GM12891 (cell line): ENCODE data around the gene TNS1.

Experiments used
- DNase-seq: peaks from one replicate; pipeline ENCODE4 v3.0.0; 2011; ENCODE audit warnings: low spot score; ENCODE audit not compliant: insufficient read length
- FAIRE-seq: peaks from 2 replicates; lab custom pipeline; 2011; peaks lifted over from hg19 to GRCh38; lab: Jason Lieb, UNC
- PAX5 ChIP-seq: IDR thresholded peaks from 2 replicates; pipeline ENCODE4 v1.6.1; 2011; ENCODE audit warnings: low read length, moderate library complexity, mild to moderate bottlenecking; ENCODE audit not compliant: insufficient read depth, severe bottlenecking
- POLR2A ChIP-seq: IDR thresholded peaks from 2 replicates; pipeline ENCODE4 v1.6.1; 2011; ENCODE audit warnings: low read depth, low read length, control low read depth
- POLR2AphosphoS5 ChIP-seq: IDR thresholded peaks from 2 replicates; pipeline ENCODE4 v1.6.1; 2011; ENCODE audit warnings: low read depth, low read length, control low read depth
- POU2F2 ChIP-seq: IDR thresholded peaks from 2 replicates; pipeline ENCODE4 v1.6.1; 2011; ENCODE audit warnings: low read depth, mild to moderate bottlenecking, control low read depth, low read length, moderate library complexity
- SPI1 ChIP-seq: IDR thresholded peaks from 2 replicates; pipeline ENCODE4 v1.6.1; 2011; ENCODE audit warnings: low read depth, low read length, control low read depth
- TAF1 ChIP-seq: IDR thresholded peaks from 2 replicates; pipeline ENCODE4 v1.6.1; 2011; ENCODE audit warnings: low read depth, low read length, control low read depth

TNS1 gene

DNA sequence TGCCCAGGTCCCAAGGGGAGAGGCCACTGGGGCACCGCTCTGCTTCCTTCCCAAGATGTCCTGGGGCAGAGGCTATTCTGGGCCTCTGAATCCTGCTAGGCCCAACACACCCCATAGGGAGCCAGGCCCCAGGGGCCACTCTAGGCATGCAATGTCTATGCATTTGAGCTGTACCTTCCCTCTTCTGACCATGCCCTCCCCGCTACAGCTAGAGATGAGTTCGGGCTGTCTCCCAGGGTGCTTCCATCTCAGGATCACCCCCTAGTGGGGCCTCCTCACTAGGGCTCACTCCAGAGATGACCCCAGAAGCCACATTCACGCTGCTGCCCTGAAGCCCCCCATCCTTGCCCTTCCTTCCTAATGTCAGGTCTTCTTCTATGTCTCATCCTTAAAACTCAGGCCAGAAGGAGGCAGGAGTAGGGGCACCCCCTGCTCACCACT lies 54.4 kb downstream of the TNS1 start:
- FAIRE-seq = no peak
- TF ChIP-seq POLR2A = no peak
- no peak for TF ChIP-seq POLR2AphosphoS5
- no peak for TF ChIP-seq POU2F2
- TF ChIP-seq TAF1 = no peak
- no peak for TF ChIP-seq PAX5
- no peak for TF ChIP-seq SPI1

DNA sequence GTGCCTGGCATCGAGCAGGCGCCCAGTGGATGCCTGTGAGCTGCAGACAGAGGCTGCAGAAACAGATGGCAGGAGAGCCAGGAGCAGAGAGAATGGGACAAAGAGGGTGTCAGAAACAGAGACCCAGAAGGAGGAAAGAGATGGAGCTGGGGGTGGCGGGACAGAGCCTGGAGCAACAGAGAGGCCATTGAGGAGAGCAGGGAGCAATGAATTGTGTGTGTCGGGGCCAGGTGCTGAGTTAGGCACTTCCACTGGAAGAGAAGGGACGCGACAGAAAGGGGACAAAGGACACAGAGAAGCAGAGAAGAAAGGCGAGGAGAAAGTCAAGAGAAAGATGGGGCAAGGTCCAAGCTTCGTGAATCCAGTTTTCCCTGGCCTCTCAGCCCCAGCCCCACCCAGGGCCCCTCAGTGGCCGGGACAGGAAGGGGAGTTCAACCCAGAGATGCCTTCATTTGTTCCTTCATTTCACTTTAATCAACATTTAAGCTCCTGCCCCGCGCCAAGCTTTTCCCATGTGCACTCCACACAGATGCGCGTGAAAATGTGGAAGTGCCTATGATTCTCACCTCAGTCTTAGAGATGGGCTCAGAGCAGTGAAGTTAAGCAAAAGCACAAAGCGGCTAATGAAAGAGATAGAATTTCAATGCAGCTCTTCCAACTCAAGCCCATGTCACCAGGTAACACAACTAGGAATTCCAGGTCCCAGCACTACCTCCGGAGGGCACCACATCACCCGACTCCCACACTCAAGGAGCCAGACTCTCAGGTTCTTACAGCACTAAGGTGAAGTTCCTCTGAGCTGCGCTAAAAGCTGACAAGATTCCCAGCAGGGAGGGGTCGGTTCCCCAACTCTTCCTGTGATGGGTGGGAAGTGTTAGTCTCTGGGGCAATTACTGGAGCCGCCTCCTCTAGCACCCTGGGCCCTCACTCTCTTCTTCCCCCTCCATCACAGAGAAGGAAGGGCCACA lies 55.1 kb downstream of the TNS1 start:
- FAIRE-seq (no peak), DNase-seq (no peak)
- TF ChIP-seq PAX5 = no peak
- TF ChIP-seq POLR2A = no peak
- no peak for TF ChIP-seq POLR2AphosphoS5
- TF ChIP-seq SPI1 = no peak
- TF ChIP-seq TAF1 = no peak
- TF ChIP-seq POU2F2 = no peak

More for the DNA sequence above, 54.4 kb downstream of the TNS1 start:
- DNase-seq = no peak

DNA sequence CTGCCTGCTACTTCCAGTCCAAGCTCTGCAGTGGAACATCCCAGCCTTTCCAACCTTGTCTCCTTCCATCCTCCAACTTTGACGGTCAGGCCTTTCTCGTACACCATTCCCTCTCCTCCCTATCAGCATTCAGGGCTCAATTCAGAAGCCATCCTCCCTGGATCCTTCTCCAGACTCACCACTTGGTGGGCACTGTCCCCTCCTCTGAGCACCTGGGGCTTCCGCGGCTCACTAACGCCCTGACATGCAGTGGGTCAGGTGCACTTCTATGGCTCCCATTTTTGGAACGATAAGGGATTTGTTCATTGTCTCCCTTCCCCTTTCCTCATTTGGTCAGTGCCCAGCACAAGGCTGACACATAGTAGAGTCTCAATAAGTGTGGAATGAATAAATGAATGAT lies 56.7 kb downstream of the TNS1 start:
- FAIRE-seq (no peak), DNase-seq (no peak)
- TF ChIP-seq PAX5 (no peak), SPI1 (no peak), POLR2A (no peak), TAF1 (no peak), POU2F2 (no peak), POLR2AphosphoS5 (no peak)

DNA sequence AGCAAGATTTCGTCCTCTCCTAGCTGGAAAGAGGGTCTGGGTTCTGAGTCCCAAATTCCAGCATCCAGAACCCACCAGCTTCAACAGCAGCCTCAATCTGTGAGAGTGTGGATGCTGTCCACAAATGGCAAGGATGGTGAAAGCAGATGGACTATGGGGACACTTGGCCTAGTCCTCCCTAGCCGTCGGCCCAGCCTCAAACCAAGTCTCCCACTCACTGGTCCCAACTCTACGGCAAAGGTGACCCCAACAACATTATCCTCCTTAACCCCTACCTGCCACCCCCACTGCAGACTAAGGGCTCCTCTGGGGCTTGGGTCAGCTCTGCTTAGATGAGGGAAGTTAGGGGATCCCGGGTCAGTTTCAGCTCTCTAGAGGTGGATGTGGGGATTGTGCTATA lies 57.3 kb downstream of the TNS1 start:
- FAIRE-seq (no peak), DNase-seq (no peak)
- TF ChIP-seq POLR2A (no peak), POU2F2 (no peak), SPI1 (no peak), PAX5 (no peak), POLR2AphosphoS5 (no peak), TAF1 (no peak)

DNA sequence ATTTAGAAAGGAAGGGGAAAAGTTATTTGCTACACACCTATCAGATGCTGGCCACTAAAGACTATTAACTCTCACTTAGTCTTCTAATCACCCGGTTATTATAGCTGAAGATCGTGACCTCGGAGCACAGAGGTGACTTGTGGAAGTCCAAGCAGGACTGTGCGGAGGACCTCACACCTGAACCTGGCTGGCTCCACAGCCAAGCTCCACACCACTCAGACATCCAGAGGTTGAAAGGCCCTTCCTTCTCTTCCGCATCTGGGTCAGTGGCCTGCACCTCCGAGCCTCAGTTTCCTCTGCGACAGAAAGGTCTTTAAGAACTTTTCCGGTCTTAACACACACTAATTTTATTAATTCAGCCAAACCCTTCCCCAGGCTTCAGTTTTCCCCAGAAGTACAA lies 57.9 kb downstream of the TNS1 start:
- FAIRE-seq (no peak), DNase-seq (no peak)
- no peak for TF ChIP-seq POU2F2
- TF ChIP-seq POLR2A = no peak
- no peak for TF ChIP-seq SPI1
- TF ChIP-seq POLR2AphosphoS5 = no peak
- TF ChIP-seq TAF1 = no peak
- no peak for TF ChIP-seq PAX5

- TF ChIP-seq TAF1 = no peak
- TF ChIP-seq POU2F2 = no peak
- no peak for TF ChIP-seq POLR2A
- no peak for TF ChIP-seq PAX5
- no peak for TF ChIP-seq SPI1
- no peak for TF ChIP-seq POLR2AphosphoS5
- no peak for DNase-seq
- FAIRE-seq = no peak
Measured at GRCh38 chr2:217944366-217944765, 58.4 kb downstream of the TNS1 start.

DNA sequence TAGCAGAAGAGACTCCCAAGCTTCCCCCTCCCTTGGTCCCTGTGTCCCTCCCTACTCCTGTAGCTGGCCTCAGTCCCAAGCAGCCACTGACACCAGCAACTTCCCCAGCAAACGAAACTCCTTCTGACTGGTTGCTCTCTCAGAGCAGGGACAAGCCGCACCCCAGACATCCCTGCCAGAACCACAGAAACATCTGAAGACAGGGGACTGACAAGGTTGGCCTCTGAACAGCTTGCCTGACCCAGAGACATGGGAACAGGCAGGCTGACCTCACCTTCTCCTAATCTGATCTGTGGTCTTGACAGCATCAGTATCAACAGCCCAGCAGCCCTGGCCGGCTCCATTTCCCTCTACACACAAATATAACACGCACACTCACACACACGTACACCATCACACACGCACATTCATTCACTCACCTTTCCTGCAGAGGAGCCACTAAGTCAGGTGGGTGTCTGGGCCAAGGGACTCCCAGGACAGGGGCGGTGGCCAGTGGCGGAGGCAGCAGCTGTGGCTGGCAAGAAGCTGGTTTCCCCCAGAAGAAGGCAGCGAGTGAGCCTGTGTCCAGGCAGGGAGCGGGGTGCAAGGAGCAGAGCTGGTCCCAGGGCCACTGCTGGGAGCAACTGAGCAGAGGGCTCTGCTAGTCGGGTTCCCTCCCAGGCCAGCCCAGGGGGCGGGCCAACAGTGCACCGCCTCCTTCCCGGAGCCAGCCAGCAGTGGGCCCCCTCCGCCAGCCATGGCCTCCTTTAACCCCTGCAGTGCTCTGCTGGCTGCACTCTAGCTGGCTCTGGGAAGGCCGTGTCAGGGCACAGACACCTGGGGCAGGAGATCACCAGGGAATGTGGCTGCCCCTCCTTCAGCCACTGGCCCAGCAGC lies 59.1 kb downstream of the TNS1 start:
- no peak for TF ChIP-seq TAF1
- no peak for TF ChIP-seq POLR2A
- TF ChIP-seq PAX5 = no peak
- no peak for TF ChIP-seq POU2F2
- no peak for TF ChIP-seq POLR2AphosphoS5
- no peak for TF ChIP-seq SPI1
- FAIRE-seq (no peak), DNase-seq (peak; percentile 56)

DNA sequence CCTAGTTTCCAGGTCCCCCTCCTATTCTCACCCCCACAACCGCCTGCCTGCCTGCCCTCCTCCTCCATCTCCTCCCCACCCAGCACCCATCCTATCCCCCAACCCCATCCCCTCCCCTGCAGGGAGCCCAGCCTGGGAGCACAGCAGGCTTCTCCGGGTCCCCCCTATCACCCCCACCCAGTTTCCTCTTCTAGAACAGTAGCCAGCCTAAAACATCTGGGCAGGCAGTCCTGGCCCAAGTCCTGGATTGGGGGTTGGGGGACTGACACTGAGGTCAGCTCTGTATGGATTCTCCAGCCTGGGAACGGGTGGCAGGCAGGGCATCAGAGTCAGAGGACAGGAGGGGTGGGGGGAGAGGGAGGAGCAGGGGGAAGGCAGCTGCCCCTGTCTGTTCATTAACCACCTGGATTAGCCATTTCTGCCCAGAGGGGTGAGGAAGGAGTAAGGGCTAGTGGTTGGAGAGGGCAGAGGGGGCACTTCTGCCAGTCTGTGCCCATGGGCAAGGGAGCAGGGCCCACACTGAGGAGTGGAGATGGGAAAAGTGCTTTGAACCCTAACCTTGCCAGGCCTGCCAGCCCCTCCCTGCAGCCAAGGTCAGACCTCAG lies 60.0 kb downstream of the TNS1 start:
- no peak for DNase-seq
- no peak for FAIRE-seq
- TF ChIP-seq SPI1 (no peak), POLR2AphosphoS5 (no peak), POLR2A (no peak), TAF1 (no peak), POU2F2 (no peak), PAX5 (no peak)
